GM12878 (cell line): ENCODE measurements around the gene LSAMP. TPM values are rescaled to one million over a fixed set of nuclear protein-coding genes. Genes with fewer than 3 reads are reported as not detected.

ENCODE experiments used
- ATAC-seq: fragments of 200-7000 bp; cut with Tn5 transposase; 3 replicates; pipeline ENCODE4 v1.9.1; 2020; ENCODE audit warnings: mild to moderate bottlenecking, moderate library complexity
- BruUV-seq: library from RNA; stranded (reverse); fragments of 400-500 nt; replicated peaks from 2 replicates; lab custom pipeline; 2021; lab: Mats Ljungman, UMichigan
- CTCF ChIA-PET: fragments of 300-600 bp; sonication (Branson Sonifier 250); formaldehyde crosslinking; extraction: SDS; loops from one replicate; lab custom pipeline; 2021; ENCODE audit warnings: inconsistent platforms; lab: Yijun Ruan, JAX
- POLR2A ChIA-PET: fragments of 350-600 bp; formaldehyde crosslinking; extraction: SDS; loops from one replicate; lab custom pipeline; 2021; ENCODE audit warnings: inconsistent platforms; lab: Charles Lee
- RAD21 ChIA-PET: fragments of 300-600 bp; sonication (Branson Sonifier 250); formaldehyde crosslinking; loops from one replicate; lab custom pipeline; 2023; ENCODE audit warnings: antibody characterized with exemption; ENCODE audit not compliant: unreplicated experiment; lab: Charles Lee
- SMC1A ChIA-PET: fragments of 300-600 bp; sonication (Branson Sonifier 250); formaldehyde crosslinking; loops from one replicate; lab custom pipeline; 2023; ENCODE audit not compliant: unreplicated experiment, uncharacterized antibody; lab: Charles Lee
- DNase-seq: peaks from one replicate; pipeline ENCODE4 v3.0.0-alpha.2; 2011; ENCODE audit warnings: low read depth, low spot score
- FAIRE-seq: peaks from 3 replicates; lab custom pipeline; 2011; peaks lifted over from hg19 to GRCh38; lab: Jason Lieb, UNC
- H2AFZ ChIP-seq: 2 replicates; pipeline ENCODE4 v1.6.0; 2011; ENCODE audit warnings: low read depth, low read length, control low read depth; ENCODE audit not compliant: control insufficient read depth
- H3K27ac ChIP-seq: 2 replicates; pipeline ENCODE4 v1.5.1; 2011; ENCODE audit warnings: control low read depth; ENCODE audit not compliant: control insufficient read depth, insufficient read depth
- H3K27me3 ChIP-seq, 2 experiments: replicated peaks in 1 of 2; 2 replicates each; pipeline versions ENCODE4 v1.6.0 to v1.6.1; 2011; ENCODE audit warnings: low read length in 1 of 2; ENCODE audit not compliant: control insufficient read depth in 2 of 2, insufficient read depth in 2 of 2
- H3K36me3 ChIP-seq, 2 experiments: 2 replicates each; pipeline ENCODE4 v1.5.1; 2011; ENCODE audit warnings: low read length in 1 of 2; ENCODE audit not compliant: control insufficient read depth in 2 of 2, insufficient read depth in 2 of 2
- H3K4me1 ChIP-seq: 2 replicates; pipeline ENCODE4 v1.6.1; 2011; ENCODE audit warnings: mild to moderate bottlenecking, low read length, moderate library complexity, mixed read lengths; ENCODE audit not compliant: control insufficient read depth, insufficient read depth
- H3K4me2 ChIP-seq: 2 replicates; pipeline ENCODE4 v1.6.0; 2011; ENCODE audit warnings: control low read depth; ENCODE audit not compliant: control insufficient read depth, insufficient read depth
- H3K4me3 ChIP-seq: fragments of 200-600 bp; sonication (generic); 2 replicates; pipeline ENCODE4 v1.5.1; 2016
- H3K79me2 ChIP-seq: 2 replicates; pipeline ENCODE4 v1.6.0; 2011; ENCODE audit warnings: low read length; ENCODE audit not compliant: control insufficient read depth, insufficient read depth
- H3K9ac ChIP-seq: 2 replicates; pipeline ENCODE4 v1.8.0; 2011; ENCODE audit warnings: low read length, control low read depth, mixed read lengths; ENCODE audit not compliant: control insufficient read depth, insufficient read depth
- H3K9me3 ChIP-seq: replicated peaks from 3 replicates; pipeline ENCODE4 v1.5.1; 2011; ENCODE audit warnings: mild to moderate bottlenecking, low read length; ENCODE audit not compliant: control insufficient read depth, insufficient read depth
- H4K20me1 ChIP-seq: 2 replicates; pipeline ENCODE4 v1.6.0; 2011; ENCODE audit not compliant: control insufficient read depth, insufficient read depth
- ATF7 ChIP-seq: fragments of 450-650 bp; IDR thresholded peaks from 2 replicates; pipeline ENCODE4 v1.6.1; 2016; ENCODE audit warnings: low read depth, mild to moderate bottlenecking
- BACH1 ChIP-seq: fragments of 450-650 bp; IDR thresholded peaks from 2 replicates; pipeline ENCODE4 v1.6.1; 2017; ENCODE audit warnings: mild to moderate bottlenecking, borderline replicate concordance
- CREB1 ChIP-seq: IDR thresholded peaks from 2 replicates; pipeline ENCODE4 v1.6.1; 2012; ENCODE audit warnings: low read depth, mild to moderate bottlenecking, inconsistent platforms
- E2F4 ChIP-seq: IDR thresholded peaks from 2 replicates; pipeline ENCODE4 v1.6.1; 2012; ENCODE audit warnings: low read depth, low read length, improper control_type of control experiment
- GATAD2B ChIP-seq: fragments of 450-650 bp; conservative IDR thresholded peaks from 2 replicates; pipeline ENCODE4 v1.6.1; 2017; ENCODE audit warnings: low read depth, mild to moderate bottlenecking, moderate library complexity
- MTA3 ChIP-seq: IDR thresholded peaks from 2 replicates; pipeline ENCODE4 v1.6.1; 2012; ENCODE audit warnings: low read length, inconsistent platforms, borderline replicate concordance
- NKRF ChIP-seq: fragments of 450-650 bp; conservative IDR thresholded peaks from 2 replicates; pipeline ENCODE4 v1.6.1; 2017; ENCODE audit warnings: mild to moderate bottlenecking, moderate library complexity
- PAX5 ChIP-seq: IDR thresholded peaks from 2 replicates; pipeline ENCODE4 v1.6.1; 2011; ENCODE audit warnings: low read depth, low read length, borderline replicate concordance
- POLR2AphosphoS2 ChIP-seq: IDR thresholded peaks from 2 replicates; pipeline ENCODE4 v1.6.1; 2011; ENCODE audit warnings: low read depth, mild to moderate bottlenecking, low read length, improper control_type of control experiment, moderate library complexity
- RAD21 ChIP-seq: IDR thresholded peaks from 2 replicates; pipeline ENCODE4 v1.6.1; 2011; ENCODE audit warnings: mild to moderate bottlenecking, low read depth, low read length, moderate library complexity; ENCODE audit not compliant: insufficient read depth
- SKIL ChIP-seq: fragments of 450-650 bp; IDR thresholded peaks from 2 replicates; pipeline ENCODE4 v1.6.1; 2017; ENCODE audit warnings: mild to moderate bottlenecking, low read depth, inconsistent platforms; ENCODE audit not compliant: poor library complexity, severe bottlenecking
- SREBF2 ChIP-seq: IDR thresholded peaks from 2 replicates; pipeline ENCODE4 v1.6.1; 2012; ENCODE audit warnings: mild to moderate bottlenecking, low read length
- SRF ChIP-seq, 2 experiments: IDR thresholded peaks; 2 replicates each; pipeline ENCODE4 v1.6.1; 2011; ENCODE audit warnings: low read depth in 2 of 2, low read length in 2 of 2, mild to moderate bottlenecking in 1 of 2, moderate library complexity in 1 of 2
- WGBS: methylation state at CpG from one replicate; pipeline ENCODE4 v1.1.6; 2016; ENCODE audit warnings: low lambda C conversion rate; ENCODE audit not compliant: insufficient replicate concordance, insufficient coverage; ENCODE audit errors: missing lambda C conversion rate; 5-methylcytosine and 5-hydroxymethylcytosine counted together
- in situ Hi-C: fragments of 300-500 bp; cut with MboI; formaldehyde crosslinking; loops from 9 replicates; pipeline ENCODE4 v1.14.3; 2018; ENCODE audit warnings: mixed read lengths
- intact Hi-C: fragments of 100-400 bp; cut with micrococcal nuclease; formaldehyde crosslinking; loops from one replicate; pipeline ENCODE4 v1.14.2; 2022; ENCODE audit not compliant: unreplicated experiment
- polyA plus RNA-seq, 11 experiments: library from polyadenylated mRNA; depleted of rRNA in 4 of 11; unstranded in 6 of 11; stranded (reverse) in 5 of 11; fragments of >200 nt; fragmentation: Nextera tagmentation in 4 of 11; fragmentation: Illumina TruSeq in 1 of 11; extraction: Ambion mirVana in 4 of 11; extraction: Trizol in 1 of 11; gene quantifications; 1 replicate in 1 of 11; 2 replicates in 10 of 11; pipeline versions ENCODE4 v1.2.1 to v1.2.3, GENCODE V29; 2011 to 2016; ENCODE audit warnings: inconsistent platforms in 2 of 11, missing spikeins in 2 of 11, low read depth in 1 of 11
- total RNA-seq, 4 experiments: library from RNA; depleted of rRNA in 3 of 4; stranded (reverse); fragments of >200 nt in 3 of 4; fragmentation: Illumina TruSeq in 1 of 4; extraction: Trizol in 1 of 4; gene quantifications; 2 replicates each; pipeline versions ENCODE4 v1.2.1 to v1.2.3, GENCODE V29; 2013 to 2021
- TF ChIP-seq, protein P1 (sequence below): IDR thresholded peaks from 2 replicates; pipeline ENCODE4 v1.6.1; 2012; ENCODE audit warnings: low read depth, low read length, improper control_type of control experiment

Gene LSAMP
- total and polyA plus RNA-seq, 10 of the 15 experiments (the other 5 are each of a cell fraction or from before 2014, with no cell fraction given): 2.0 to 12.7 (median 6.5) TPM

GRCh38 chr3:116083683-116084082, 361.6 kb downstream of the LSAMP start:
- TF ChIP-seq BACH1 (no peak), ATF7 (no peak), SKIL (no peak), PAX5 (no peak), CREB1 (no peak), E2F4 (no peak), GATAD2B (no peak), MTA3 (no peak), SRF (IDR thresholded peaks at IDR 0.05; ENCODE audit: low read depth in 2 of 2, low read length in 2 of 2) (no peak), NKRF (no peak), POLR2AphosphoS2 (no peak), SREBF2 (no peak), RAD21 (no peak)
- TF ChIP-seq, protein P1, sequence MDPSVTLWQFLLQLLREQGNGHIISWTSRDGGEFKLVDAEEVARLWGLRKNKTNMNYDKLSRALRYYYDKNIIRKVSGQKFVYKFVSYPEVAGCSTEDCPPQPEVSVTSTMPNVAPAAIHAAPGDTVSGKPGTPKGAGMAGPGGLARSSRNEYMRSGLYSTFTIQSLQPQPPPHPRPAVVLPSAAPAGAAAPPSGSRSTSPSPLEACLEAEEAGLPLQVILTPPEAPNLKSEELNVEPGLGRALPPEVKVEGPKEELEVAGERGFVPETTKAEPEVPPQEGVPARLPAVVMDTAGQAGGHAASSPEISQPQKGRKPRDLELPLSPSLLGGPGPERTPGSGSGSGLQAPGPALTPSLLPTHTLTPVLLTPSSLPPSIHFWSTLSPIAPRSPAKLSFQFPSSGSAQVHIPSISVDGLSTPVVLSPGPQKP: no peak
- ATAC-seq (no peak), FAIRE-seq (no peak), DNase-seq (no peak)
- Histone ChIP-seq H3K4me2 (no peak overlapping the region), H3K27me3 (no peaks in the 10 kb centered on the region), H4K20me1 (no peaks in the 10 kb centered on the region), H2AFZ (no peak overlapping the region), H3K9me3 (no peaks in the 10 kb centered on the region), H3K27ac (no peak overlapping the region), H3K4me1 (no peaks in the 10 kb centered on the region), H3K4me3 (no peak overlapping the region), H3K79me2 (no peaks in the 10 kb centered on the region), H3K9ac (no peak overlapping the region), H3K36me3 (no peaks in the 10 kb centered on the region)
- ChIA-PET CTCF (interaction anchor here (0.8 kb wide), 1 partner anchor 19 kb away, joined by 3 read pairs; no protein-coding TSS in a partner anchor), POLR2A (no interaction called here), SMC1A (interaction anchor here (0.7 kb wide), 1 partner anchor 451 kb away, joined by 3 read pairs; no protein-coding TSS in a partner anchor), RAD21 (interaction anchor here (0.7 to 1.2 kb wide), 2 partner anchors 8 to 235 kb away, joined by 3 to 6 read pairs; no protein-coding TSS in a partner anchor)
- 60% methylated on average over 2 of the region's 2 CpGs for WGBS
- in situ Hi-C loops: no loop called here
- no TSS peak for BruUV-seq
- intact Hi-C loops: no loop called here
